H4 (cell line): Measurements from ENCODE around the gene SLC4A11. TPM values are rescaled to one million over a fixed set of nuclear protein-coding genes. Genes with fewer than 3 reads are reported as not detected.

Experiments used
- DNase-seq: peaks from one replicate; pipeline ENCODE4 v3.0.0-alpha.2; 2015; ENCODE audit warnings: low spot score
- total RNA-seq: library from RNA; depleted of rRNA; stranded (reverse); fragments of >200 nt; shearing (Covaris generic); gene quantifications from 2 replicates; pipeline ENCODE4 v1.2.3, GENCODE V29; 2014; rRNA removed

The SLC4A11 gene
- 0.93 TPM in 1 of 2 replicates, not detected in the other for total RNA-seq

DNA sequence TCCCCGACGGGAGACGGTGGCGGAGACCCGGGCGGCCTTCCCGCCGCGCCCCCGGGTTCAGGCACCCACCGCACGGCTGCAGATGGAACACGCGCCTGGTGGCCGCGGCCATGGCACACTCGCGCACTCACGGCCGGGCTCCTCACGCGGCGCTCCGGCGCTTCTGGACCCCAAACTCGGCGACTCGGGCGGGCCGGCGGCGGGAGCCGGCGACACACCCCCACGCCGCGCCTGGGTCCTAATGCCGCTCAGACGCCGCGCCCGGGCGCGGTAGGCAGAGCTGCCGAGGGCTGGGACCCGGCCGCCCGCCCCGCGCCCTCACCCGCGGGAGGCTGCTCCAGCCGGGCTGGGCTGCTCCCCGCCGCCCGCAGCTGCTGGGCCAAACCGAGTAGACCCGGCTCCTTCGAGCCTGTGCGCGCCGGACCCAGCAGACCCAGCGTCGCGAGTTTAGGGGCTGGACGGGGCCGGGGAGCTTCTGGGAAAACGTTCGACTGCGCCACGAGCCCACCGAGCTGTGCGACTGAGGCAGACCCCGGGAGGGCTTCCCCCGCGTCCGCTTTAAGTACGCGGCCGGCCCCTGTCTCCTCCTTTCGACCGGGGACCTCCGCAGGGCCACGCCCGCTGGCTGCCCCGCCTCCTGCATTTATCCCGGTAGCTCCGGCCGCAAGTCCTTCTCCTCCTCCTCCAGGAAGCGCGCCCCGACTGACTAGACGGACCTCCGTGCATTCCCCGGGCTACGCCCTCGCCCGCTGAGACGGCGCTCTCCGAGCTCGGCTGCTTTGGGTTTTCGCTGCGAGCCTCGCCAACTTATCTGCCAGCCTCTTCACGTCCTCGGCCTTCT, at the start of gene SLC4A11:
Gene SLC4A11 (minus strand): TSS at position 165 of the 841 bp plus-strand sequence. CDS start 53 bp downstream, at position 112.
- no peak for DNase-seq

DNA sequence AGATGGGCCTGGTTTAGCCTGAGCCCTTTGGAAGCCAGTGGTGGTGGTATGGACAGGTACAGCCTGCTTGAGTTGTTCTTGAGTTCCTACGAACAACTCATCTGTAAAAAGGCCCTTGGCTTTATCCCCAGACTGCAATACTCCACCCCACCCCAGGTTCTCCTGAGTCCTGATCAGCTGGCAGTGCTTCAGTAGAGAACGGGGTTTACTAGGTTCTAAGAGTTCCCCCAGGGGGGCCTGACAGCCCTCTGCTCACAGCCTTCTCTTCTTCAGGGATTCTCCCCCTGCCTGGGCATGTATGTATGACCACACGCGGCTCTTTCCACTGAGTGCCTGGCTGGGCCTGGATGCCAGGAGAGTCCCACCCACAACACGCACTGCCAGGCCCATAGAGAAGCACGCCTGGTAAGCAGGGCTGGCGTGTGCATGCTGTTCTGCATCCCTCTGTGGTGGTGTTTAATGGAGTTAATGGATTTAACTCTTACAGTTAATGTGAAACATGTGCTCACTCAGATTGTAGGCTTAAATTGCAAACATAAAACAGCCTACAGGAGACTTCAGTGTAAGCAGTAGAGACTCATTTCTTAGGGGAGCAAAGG, 44.3 kb upstream of the SLC4A11 start:
- DNase-seq, result no peak

DNA sequence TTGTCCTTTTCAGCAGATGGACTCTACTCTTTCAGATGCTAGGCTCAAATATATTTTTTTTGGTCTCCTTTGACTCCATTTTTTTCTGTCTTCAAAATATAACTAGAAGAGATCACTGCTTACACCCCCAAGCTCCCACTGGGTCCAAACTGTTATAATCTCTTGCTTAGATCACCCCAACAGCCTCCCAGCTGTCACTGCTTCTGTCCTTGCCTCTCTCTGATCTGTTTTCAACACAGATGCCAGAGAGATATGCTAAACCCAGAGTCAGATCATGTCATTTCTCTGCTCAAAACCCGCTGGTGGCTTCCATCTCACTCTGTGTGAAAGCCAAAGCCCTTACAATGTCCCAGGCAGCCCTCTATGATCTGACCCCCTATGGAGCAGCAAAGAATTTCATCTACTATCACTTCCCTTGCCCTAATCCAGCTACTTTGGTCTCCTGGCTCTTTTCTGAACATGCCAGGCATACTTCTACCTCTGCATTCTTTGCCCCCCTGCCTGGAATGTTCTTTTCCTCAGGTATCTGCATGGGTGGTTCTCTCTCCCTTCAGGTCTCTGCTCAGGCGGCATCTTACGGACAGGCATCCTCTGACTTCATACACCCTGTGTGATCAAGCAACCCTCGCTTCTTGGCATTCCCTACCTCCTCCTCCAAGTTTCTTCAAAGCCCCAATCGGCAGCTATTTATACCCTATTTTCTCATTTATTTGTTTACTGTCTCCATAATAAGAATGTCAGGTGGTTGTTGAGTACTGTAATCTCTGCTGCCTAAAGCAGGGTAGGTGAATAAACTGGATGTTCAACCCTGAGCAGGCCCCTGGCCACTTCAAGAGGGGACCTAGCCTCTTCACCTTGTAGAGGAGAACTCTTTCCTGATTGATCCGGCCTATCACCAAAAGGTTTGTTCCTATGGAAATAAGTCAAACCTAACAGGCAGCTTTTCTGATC, 43.6 kb upstream of the SLC4A11 start:
- no peak for DNase-seq

- no peak for DNase-seq
These were observed 42.4 kb upstream of the SLC4A11 start for GRCh38 chr20:3281437-3281836.

DNA sequence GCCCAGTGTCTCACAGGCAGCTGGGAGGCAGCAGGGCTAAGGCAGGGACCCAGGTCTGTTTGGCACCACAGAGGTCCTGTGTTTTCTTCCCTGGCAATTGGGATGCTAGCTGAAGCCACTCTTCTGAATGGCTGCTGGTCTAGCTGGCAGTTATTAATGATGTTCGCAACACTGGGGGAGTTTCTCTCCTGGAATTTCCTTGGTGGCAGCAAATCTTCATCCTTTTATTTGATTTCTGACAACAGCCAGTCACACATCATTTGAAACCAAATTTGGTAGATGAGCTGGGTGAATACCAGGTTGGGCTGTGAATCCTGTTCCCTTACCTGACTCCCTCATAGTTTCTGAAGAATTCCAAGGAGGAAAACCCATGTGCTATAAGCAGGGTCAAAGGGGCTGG, 40.8 kb upstream of the SLC4A11 start:
- no peak for DNase-seq

GRCh38 chr20:3277686-3278465, 38.9 kb upstream of the SLC4A11 start:
- no peak for DNase-seq

- DNase-seq, result no peak
These were observed 37.7 kb upstream of the SLC4A11 start for GRCh38 chr20:3276680-3277015.

DNA sequence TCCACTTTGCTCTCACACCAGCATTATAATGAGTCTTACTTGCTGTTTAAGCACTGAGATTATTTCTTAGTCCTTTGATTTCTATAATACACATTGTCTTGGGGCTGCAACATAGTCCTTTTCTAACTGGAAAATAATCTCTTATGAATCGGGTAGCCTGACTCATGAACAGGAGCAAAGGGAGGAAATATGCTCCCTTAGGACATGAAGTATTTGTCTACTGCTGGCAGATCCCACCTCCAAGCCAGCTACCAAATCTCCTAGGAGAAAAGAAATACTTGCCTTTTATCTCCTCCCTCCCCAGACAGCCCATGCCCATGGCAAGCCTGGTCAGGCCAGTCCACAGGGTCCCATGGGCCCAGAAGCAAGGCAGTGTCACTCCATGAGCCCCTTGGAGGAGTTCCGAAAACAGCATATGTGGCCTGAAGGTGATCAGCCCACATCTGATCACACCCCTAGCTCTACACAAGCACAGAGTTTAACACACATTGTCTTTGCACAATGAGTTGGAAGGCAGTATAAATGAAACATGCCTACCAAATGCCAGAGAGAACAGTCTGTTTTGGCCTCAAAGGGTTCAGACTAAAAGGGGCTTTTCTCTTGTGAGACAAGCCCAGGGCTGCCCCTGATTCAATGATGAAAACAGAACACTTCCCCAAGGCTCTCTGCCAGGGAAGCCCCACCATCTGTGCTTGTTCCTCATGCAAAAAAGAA, 37.1 kb upstream of the SLC4A11 start:
- no peak for DNase-seq

DNA sequence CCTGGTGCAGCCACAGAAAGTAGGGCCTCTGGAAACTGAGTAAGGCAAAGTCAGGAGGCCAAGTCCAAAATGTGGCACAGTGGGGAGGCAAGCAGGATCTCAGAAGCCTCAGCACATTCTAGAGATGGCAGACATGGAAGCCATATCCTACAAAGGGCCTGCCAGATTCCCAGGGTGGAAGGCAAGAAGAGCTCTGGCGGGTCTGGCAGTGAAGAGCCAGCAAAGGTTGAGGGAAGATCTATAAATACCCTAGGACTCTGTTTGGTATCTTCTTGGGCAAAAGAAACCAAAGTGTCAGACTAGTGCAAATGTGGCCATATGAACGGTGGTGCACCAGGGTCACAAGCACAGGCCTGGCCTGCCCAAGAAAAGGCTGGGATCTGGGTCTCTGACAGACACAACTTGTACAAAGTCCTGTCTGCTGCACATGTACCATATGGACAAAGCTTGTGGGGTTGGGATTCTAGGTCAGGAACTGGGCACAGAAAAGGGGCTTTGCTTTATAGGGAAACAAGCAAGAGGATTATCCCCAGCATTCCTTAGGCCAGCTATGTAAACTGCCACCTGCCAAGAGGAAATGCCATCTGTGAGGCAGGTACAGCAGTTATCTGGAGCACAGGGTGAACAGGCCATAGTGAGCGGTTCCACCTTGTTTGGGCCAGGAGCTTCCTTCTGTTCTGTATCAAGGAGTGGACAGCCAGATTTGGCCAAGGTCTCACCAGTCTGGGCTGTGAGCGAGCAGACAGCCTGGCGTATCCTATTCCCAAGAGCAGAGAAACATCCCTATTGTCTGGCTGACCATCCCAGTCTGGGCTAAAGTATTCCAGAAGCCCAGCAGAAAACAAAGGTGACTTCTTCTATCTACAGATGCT, 36.3 kb upstream of the SLC4A11 start:
- DNase-seq, result no peak

GRCh38 chr20:3273371-3273770, 34.4 kb upstream of the SLC4A11 start:
- DNase-seq, result no peak

DNA sequence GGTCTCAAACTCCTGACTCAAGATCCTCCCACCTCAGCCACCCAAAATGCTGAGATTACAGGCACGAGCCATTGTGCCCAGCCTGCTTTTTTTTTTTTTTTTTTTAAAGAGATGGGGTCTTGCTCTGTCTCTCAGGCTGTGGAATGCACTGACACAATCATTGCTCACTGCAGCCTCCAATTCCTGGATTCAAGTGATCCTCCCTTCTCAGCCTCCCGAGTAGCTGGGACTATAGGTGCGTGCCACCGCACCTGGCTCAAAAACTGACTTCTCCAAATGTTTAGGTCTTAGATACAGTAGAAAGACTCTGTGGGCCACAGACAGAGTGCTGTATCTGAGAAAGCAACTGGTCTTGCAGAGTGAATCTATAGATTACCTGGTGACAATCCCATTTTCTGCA, 31.1 kb upstream of the SLC4A11 start:
- no peak for DNase-seq

DNA sequence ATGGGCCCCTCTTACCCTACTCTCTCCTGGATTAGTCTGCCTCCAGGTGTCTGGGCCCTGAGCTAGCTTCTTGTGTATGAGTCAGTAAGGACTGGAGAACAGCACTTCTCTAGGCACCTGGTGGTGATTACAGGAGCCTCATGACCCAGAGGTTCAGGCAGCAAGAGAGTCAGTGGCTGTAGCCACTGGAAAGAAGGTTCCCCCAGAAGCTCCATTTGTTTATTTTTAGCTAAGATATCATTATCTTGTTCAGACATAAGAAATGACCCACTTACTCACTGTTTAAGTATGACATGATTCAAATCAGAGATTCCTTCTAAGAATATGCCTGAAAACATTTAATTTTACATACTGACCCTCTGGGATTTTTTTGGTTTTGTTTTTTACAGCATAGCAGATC, 23.6 kb upstream of the SLC4A11 start:
- no peak for DNase-seq

GRCh38 chr20:3258429-3258828, 19.4 kb upstream of the SLC4A11 start:
- DNase-seq, result no peak

GRCh38 chr20:3255728-3256127, 16.7 kb upstream of the SLC4A11 start:
- no peak for DNase-seq

GRCh38 chr20:3251806-3252205, 12.8 kb upstream of the SLC4A11 start:
- DNase-seq, result no peak

GRCh38 chr20:3250091-3250504, 11.1 kb upstream of the SLC4A11 start:
- DNase-seq, result no peak

- no peak for DNase-seq
These were observed 10.0 kb upstream of the SLC4A11 start for GRCh38 chr20:3248993-3249347.

DNA sequence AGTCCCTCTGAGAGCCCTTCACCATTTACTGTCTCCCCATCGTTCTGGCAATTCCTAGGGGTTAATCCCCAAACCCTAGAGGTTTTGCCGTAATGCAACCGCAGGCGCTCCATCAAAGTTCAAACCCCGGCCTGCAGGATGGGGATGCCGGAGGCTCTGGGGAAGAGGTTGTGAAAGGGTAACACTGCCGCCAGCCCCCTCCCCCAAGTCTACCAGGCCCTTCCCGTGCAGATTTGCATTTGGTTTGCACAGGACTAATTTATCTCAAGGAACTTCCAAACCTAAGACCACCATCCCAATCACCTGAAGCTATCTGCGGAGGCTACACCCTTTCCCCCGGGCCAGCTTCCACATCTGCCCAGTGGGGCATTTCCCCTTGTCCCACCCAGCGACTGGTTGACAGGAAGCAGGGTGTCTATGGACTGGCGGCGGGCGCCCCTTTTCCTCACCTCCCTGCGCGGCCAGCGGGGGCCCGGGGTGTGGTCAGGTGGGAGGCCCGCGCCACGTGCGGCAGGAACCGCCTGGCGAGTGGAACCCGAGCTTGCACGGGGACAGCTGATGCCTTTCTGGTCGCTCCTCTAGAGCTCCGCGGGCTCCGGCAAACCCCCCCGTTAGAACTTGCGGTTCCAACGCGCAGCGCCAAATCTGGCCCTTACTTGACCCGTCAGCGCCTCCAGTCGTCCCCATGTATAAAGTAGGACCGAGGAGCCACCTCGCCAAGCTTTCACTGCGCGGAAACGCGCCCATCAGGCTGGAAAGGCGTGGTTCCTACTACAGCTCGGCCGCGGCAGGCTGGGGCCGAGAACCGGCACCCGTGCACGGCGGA, 9.4 kb upstream of the SLC4A11 start:
- no peak for DNase-seq

- no peak for DNase-seq
These were observed 8.6 kb upstream of the SLC4A11 start for GRCh38 chr20:3247638-3248037.
